22Rv1 (cell line): ENCODE data around the gene IGF2R.

Experiments used
- ZFX ChIP-seq: fragments of 450-650 bp; IDR thresholded peaks from 2 replicates; pipeline ENCODE4 v1.6.1; 2017; ENCODE audit warnings: antibody characterized with exemption, borderline replicate concordance
- TF ChIP-seq, protein P1 (sequence below): fragments of 450-650 bp; IDR thresholded peaks from 2 replicates; pipeline ENCODE4 v1.5.1; 2017; ENCODE audit warnings: mild to moderate bottlenecking

DNA sequence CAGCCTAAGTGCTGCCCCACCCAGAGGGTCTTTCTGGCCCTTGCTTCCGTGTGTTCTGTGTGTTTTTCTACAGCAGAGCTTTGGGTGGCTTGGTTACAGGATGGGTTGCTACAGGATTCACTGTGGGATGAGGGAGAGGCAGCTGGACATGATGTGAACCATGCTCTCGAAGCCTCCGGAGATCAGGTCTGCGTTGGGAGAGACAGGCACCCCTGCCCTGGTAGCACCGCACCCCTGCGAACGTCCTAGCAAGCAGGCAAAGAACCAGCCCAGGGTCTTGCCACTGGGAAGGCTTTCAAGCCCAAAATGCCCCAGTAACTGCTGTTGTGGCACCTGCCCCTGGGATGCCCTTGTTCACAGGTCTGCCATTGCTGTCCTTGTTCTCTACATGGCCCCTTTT is 66.4 kb downstream of the IGF2R start:
- TF ChIP-seq, protein P1, sequence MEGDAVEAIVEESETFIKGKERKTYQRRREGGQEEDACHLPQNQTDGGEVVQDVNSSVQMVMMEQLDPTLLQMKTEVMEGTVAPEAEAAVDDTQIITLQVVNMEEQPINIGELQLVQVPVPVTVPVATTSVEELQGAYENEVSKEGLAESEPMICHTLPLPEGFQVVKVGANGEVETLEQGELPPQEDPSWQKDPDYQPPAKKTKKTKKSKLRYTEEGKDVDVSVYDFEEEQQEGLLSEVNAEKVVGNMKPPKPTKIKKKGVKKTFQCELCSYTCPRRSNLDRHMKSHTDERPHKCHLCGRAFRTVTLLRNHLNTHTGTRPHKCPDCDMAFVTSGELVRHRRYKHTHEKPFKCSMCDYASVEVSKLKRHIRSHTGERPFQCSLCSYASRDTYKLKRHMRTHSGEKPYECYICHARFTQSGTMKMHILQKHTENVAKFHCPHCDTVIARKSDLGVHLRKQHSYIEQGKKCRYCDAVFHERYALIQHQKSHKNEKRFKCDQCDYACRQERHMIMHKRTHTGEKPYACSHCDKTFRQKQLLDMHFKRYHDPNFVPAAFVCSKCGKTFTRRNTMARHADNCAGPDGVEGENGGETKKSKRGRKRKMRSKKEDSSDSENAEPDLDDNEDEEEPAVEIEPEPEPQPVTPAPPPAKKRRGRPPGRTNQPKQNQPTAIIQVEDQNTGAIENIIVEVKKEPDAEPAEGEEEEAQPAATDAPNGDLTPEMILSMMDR: no peak
- no peak for TF ChIP-seq ZFX
